Endothelial cell of umbilical vein (primary cell): ENCODE results near the gene REEP1. TPM values are rescaled to one million over a fixed set of nuclear protein-coding genes. Genes with fewer than 3 reads are reported as not detected.

ENCODE experiments used
- BruUV-seq: library from RNA; stranded (reverse); fragments of 400-500 nt; replicated peaks from 2 replicates; lab custom pipeline; 2021; lab: Mats Ljungman, UMichigan
- CTCF ChIA-PET: fragments of 300-600, 350-600 bp; sonication (Branson Sonifier 250); formaldehyde crosslinking; loops from one replicate; lab custom pipeline; 2021; ENCODE audit warnings: antibody characterized with exemption, inconsistent platforms; lab: Charles Lee
- POLR2A ChIA-PET: fragments of 300-600, 350-600 bp; sonication (Branson Sonifier 250); formaldehyde crosslinking; loops from one replicate; lab custom pipeline; 2021; ENCODE audit warnings: antibody characterized with exemption, inconsistent platforms; lab: Charles Lee
- DNase-seq: peaks from one replicate; pipeline ENCODE4 v3.0.0-alpha.2; 2011; ENCODE audit warnings: low read depth, low spot score
- FAIRE-seq: peaks from 2 replicates; lab custom pipeline; 2011; peaks lifted over from hg19 to GRCh38; lab: Jason Lieb, UNC
- H2AFZ ChIP-seq: 2 replicates; pipeline ENCODE4 v1.6.0; 2012; ENCODE audit warnings: low read depth, low read length, control low read depth, inconsistent platforms
- H3K27ac ChIP-seq: 2 replicates; pipeline ENCODE4 v1.5.1; 2011; ENCODE audit warnings: low read depth, mild to moderate bottlenecking, control low read depth, low read length, moderate library complexity; ENCODE audit not compliant: insufficient read depth
- H3K27me3 ChIP-seq, 2 experiments: 2 replicates each; pipeline versions ENCODE4 v1.6.0 to v1.6.1; 2011; ENCODE audit warnings: low read length in 2 of 2, mixed read lengths in 1 of 2; ENCODE audit not compliant: control insufficient read depth in 2 of 2, insufficient read depth in 2 of 2
- H3K36me3 ChIP-seq, 2 experiments: 2 replicates in 1 of 2; 3 replicates in 1 of 2; pipeline ENCODE4 v1.5.1; 2011; ENCODE audit warnings: low read length in 2 of 2, mild to moderate bottlenecking in 1 of 2, moderate library complexity in 1 of 2; ENCODE audit not compliant: control insufficient read depth in 2 of 2, insufficient read depth in 2 of 2; ENCODE audit errors: extremely low read depth in 1 of 2
- H3K4me1 ChIP-seq: 3 replicates; pipeline ENCODE4 v1.5.1; 2011; ENCODE audit warnings: mild to moderate bottlenecking, low read length; ENCODE audit not compliant: control insufficient read depth, insufficient read depth; ENCODE audit errors: extremely low read depth
- H3K4me2 ChIP-seq: 2 replicates; pipeline ENCODE4 v1.6.1; 2011; ENCODE audit warnings: low read length, control low read depth, mixed read lengths; ENCODE audit not compliant: insufficient read depth
- H3K4me3 ChIP-seq, 3 experiments: fragments of 200-600 bp in 1 of 3; sonication (generic), shearing (Covaris generic) in 1 of 3; replicated peaks in 1 of 3; 2 replicates each; pipeline ENCODE4 v1.5.1; 2011 to 2016; ENCODE audit warnings: control low read depth in 3 of 3, low read length in 3 of 3, mild to moderate bottlenecking in 2 of 3, inconsistent platforms in 1 of 3, low read depth in 1 of 3, moderate library complexity in 1 of 3; ENCODE audit not compliant: insufficient read depth in 1 of 3
- H3K79me2 ChIP-seq: 2 replicates; pipeline ENCODE4 v1.6.0; 2012; ENCODE audit warnings: low read length, inconsistent platforms; ENCODE audit not compliant: control insufficient read depth, insufficient read depth
- H3K9ac ChIP-seq: replicated peaks from 2 replicates; pipeline ENCODE3; 2011; ENCODE audit warnings: low read length, control low read depth; ENCODE audit not compliant: insufficient read depth; ENCODE audit errors: extremely low read depth
- H3K9me1 ChIP-seq: replicated peaks from 3 replicates; pipeline ENCODE4 v1.6.0; 2011; ENCODE audit warnings: mild to moderate bottlenecking, low read length; ENCODE audit not compliant: control insufficient read depth, insufficient read depth; ENCODE audit errors: extremely low read depth
- H3K9me3 ChIP-seq: replicated peaks from 2 replicates; pipeline ENCODE4 v1.5.1; 2012; ENCODE audit warnings: low read length, inconsistent platforms; ENCODE audit not compliant: control insufficient read depth, insufficient read depth
- H4K20me1 ChIP-seq: replicated peaks from 2 replicates; pipeline ENCODE3; 2011; ENCODE audit warnings: mild to moderate bottlenecking, low read length; ENCODE audit not compliant: control insufficient read depth, insufficient read depth; ENCODE audit errors: extremely low read depth
- CTCF ChIP-seq, 2 donors: IDR thresholded peaks; 1 replicate in 1 of 2; 2 replicates in 1 of 2; pipeline ENCODE4 v1.5.1; 2011; ENCODE audit warnings: low read length in 2 of 2, mild to moderate bottlenecking in 2 of 2, moderate library complexity in 2 of 2, control low read depth in 1 of 2, inconsistent platforms in 1 of 2, low read depth in 1 of 2; ENCODE audit not compliant: insufficient read depth in 1 of 2; ENCODE audit errors: extremely low read depth in 1 of 2
- GATA2 ChIP-seq: IDR thresholded peaks from 2 replicates; pipeline ENCODE4 v1.7.0; 2011; ENCODE audit warnings: low read depth, mild to moderate bottlenecking, moderate library complexity, mixed read lengths, low read length; ENCODE audit not compliant: insufficient read length, insufficient read depth
- MAX ChIP-seq: IDR thresholded peaks from 2 replicates; pipeline ENCODE4 v1.6.1; 2011; ENCODE audit not compliant: insufficient read depth, insufficient read length
- POLR2AphosphoS5 ChIP-seq: IDR thresholded peaks from 2 replicates; pipeline ENCODE4 v1.6.1; 2012; ENCODE audit warnings: low read depth, mild to moderate bottlenecking, control low read depth, low read length, moderate library complexity; ENCODE audit not compliant: insufficient read depth
- dilution Hi-C: fragments of 300-500 bp; cut with MboI; formaldehyde crosslinking; loops from one replicate; pipeline ENCODE4 v1.15.0; 2019; ENCODE audit warnings: low sequenced_read_pairs; ENCODE audit not compliant: extremely low pct_ligation_motif_present
- intact Hi-C: fragments of 100-400 bp; cut with micrococcal nuclease; formaldehyde crosslinking; loops from one replicate; pipeline ENCODE4 v1.10.0; 2022
- polyA plus RNA-seq, 4 experiments: library from polyadenylated mRNA; depleted of rRNA in 3 of 4; stranded (reverse) in 3 of 4; unstranded in 1 of 4; fragments of >200 nt; gene quantifications; 2 replicates each; pipeline versions ENCODE4 v1.2.1 to v1.2.3, GENCODE V29; 2011 to 2012; ENCODE audit warnings: missing spikeins in 1 of 4
- total RNA-seq: library from RNA; stranded (reverse); gene quantifications from 2 replicates; pipeline ENCODE4 v1.2.3, GENCODE V29; 2021

REEP1 gene
- total and polyA plus RNA-seq, 2 donors (not counting 3 experiments of a cell fraction or from before 2014, with no cell fraction given) = 0.11 to 0.53 TPM

- TF ChIP-seq GATA2 (no peak), MAX (no peak), CTCF (IDR thresholded peaks at IDR 0.05; ENCODE audit: extremely low read depth in 1 of 2, insufficient read depth in 1 of 2, low read depth in 1 of 2, low read length in 2 of 2) (peak; percentile 50 to 70), POLR2AphosphoS5 (no peak)
- no peak overlapping the region for H3K4me3 ChIP-seq
- H2AFZ ChIP-seq = peak overlapping the region; percentile 57
- ChIA-PET CTCF (interaction anchor here (1.0 to 2.3 kb wide), 5 partner anchors 10 to 167 kb away, joined by 3 to 20 read pairs (median 4); no protein-coding TSS in a partner anchor), POLR2A (no interaction called here)
- intact Hi-C loops = loop anchor here (1.0 to 5.0 kb wide), 2 partner anchors 71 to 147 kb away; no protein-coding TSS in a partner anchor
- peak; percentile 57 for DNase-seq
- peaks cover 2 to 4% of the 10 kb centered on the region in 2 experiments for H3K27me3 ChIP-seq
- H3K79me2 ChIP-seq = no peaks in the 10 kb centered on the region
- FAIRE-seq = no peak
- H3K9ac ChIP-seq = no peak overlapping the region
- no peaks in the 10 kb centered on the region for H4K20me1 ChIP-seq
- no TSS peak for BruUV-seq
- H3K27ac ChIP-seq = no peak overlapping the region
- no peaks in the 10 kb centered on the region for H3K36me3 ChIP-seq
- dilution Hi-C loops = no loop called here
- H3K4me1 ChIP-seq = peaks cover 3% of the 10 kb centered on the region
- H3K4me2 ChIP-seq = no peak overlapping the region
- H3K9me3 ChIP-seq = no peaks in the 10 kb centered on the region
- H3K9me1 ChIP-seq = no peaks in the 10 kb centered on the region
Measured at GRCh38 chr2:86368161-86368824, 30.9 kb upstream of the REEP1 start.
